ENCODE results near the gene KCNE1. TPM values are rescaled to one million over a fixed set of nuclear protein-coding genes. Genes with fewer than 3 reads are reported as not detected.
A peak's percentile ranks its signal among the peaks of the same experiment; 100 is the strongest.

The KCNE1 gene
- total and polyA plus RNA-seq, 10 of the 15 experiments (the other 5 are each of a cell fraction or from before 2014, with no cell fraction given): 0.06 to 0.18 (median 0.09) TPM; not detected in 5

DNA sequence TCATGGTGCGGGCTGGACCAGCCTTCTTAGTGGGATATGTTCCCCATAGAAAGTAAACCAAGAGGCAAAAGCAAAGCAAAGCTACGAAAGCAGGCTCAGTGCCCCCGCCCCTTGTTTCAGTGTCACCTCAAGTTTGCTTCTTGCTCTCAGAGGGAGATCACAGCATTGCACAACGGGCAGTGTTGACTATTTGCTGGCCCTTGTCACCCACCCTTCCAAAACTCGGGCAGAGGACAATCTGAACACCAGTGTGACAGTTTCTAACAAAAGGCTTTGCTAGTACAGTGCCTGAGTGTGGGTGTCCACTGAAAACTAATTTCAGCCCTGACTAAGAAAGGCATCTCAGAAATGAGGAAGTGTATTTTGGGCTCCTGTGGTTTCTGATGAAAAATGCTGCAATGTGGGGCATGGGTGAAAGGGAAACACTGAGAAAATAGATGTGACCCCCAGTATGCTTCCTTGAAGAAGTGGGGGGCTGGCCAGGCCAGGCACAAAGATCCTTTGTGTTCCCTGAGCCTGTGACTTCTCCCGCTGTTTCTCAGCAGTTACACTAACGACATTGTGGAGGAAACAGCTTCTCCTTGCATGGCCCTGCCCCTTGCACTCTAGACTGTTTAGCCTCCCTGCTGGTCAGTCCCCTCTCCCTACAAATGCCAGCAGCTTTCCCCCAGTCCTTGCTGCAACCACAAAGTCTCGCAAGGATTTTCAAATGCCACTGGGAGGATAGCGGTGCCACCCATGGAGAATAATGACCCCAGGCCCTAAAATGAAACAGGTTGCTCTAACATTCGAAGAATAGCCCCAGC, 33.3 kb upstream of the KCNE1 start (continued):
- TF ChIP-seq, protein P1, sequence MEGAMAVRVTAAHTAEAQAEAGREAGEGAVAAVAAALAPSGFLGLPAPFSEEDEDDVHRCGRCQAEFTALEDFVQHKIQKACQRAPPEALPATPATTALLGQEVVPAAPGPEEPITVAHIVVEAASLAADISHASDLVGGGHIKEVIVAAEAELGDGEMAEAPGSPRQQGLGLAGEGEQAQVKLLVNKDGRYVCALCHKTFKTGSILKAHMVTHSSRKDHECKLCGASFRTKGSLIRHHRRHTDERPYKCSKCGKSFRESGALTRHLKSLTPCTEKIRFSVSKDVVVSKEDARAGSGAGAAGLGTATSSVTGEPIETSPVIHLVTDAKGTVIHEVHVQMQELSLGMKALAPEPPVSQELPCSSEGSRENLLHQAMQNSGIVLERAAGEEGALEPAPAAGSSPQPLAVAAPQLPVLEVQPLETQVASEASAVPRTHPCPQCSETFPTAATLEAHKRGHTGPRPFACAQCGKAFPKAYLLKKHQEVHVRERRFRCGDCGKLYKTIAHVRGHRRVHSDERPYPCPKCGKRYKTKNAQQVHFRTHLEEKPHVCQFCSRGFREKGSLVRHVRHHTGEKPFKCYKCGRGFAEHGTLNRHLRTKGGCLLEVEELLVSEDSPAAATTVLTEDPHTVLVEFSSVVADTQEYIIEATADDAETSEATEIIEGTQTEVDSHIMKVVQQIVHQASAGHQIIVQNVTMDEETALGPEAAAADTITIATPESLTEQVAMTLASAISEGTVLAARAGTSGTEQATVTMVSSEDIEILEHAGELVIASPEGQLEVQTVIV (IDR thresholded peaks at IDR 0.05; ENCODE audit: borderline replicate concordance, partially characterized antibody): no peak
- TF ChIP-seq TARDBP (IDR thresholded peaks at IDR 0.05; ENCODE audit: borderline replicate concordance): peak; percentile 86; the same call in 1 of the 2 replicates
- TF ChIP-seq MEF2A (IDR thresholded peaks at IDR 0.05; ENCODE audit: insufficient read depth, low read depth, low read length): peak; percentile 98
- TF ChIP-seq, protein P2, sequence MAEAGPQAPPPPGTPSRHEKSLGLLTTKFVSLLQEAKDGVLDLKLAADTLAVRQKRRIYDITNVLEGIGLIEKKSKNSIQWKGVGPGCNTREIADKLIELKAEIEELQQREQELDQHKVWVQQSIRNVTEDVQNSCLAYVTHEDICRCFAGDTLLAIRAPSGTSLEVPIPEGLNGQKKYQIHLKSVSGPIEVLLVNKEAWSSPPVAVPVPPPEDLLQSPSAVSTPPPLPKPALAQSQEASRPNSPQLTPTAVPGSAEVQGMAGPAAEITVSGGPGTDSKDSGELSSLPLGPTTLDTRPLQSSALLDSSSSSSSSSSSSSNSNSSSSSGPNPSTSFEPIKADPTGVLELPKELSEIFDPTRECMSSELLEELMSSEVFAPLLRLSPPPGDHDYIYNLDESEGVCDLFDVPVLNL (IDR thresholded peaks at IDR 0.05; ENCODE audit: low read depth, low read length): no peak
- no peak for TF ChIP-seq CHD4 (IDR thresholded peaks at IDR 0.05)
- peak; percentile 77 for TF ChIP-seq POLR2AphosphoS5 (IDR thresholded peaks at IDR 0.05; ENCODE audit: low read length)
- TF ChIP-seq, protein P3, sequence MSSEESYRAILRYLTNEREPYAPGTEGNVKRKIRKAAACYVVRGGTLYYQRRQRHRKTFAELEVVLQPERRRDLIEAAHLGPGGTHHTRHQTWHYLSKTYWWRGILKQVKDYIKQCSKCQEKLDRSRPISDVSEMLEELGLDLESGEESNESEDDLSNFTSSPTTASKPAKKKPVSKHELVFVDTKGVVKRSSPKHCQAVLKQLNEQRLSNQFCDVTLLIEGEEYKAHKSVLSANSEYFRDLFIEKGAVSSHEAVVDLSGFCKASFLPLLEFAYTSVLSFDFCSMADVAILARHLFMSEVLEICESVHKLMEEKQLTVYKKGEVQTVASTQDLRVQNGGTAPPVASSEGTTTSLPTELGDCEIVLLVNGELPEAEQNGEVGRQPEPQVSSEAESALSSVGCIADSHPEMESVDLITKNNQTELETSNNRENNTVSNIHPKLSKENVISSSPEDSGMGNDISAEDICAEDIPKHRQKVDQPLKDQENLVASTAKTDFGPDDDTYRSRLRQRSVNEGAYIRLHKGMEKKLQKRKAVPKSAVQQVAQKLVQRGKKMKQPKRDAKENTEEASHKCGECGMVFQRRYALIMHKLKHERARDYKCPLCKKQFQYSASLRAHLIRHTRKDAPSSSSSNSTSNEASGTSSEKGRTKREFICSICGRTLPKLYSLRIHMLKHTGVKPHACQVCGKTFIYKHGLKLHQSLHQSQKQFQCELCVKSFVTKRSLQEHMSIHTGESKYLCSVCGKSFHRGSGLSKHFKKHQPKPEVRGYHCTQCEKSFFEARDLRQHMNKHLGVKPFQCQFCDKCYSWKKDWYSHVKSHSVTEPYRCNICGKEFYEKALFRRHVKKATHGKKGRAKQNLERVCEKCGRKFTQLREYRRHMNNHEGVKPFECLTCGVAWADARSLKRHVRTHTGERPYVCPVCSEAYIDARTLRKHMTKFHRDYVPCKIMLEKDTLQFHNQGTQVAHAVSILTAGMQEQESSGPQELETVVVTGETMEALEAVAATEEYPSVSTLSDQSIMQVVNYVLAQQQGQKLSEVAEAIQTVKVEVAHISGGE (CRISPR knock-in tag; IDR thresholded peaks at IDR 0.05): no peak
- TF ChIP-seq, protein P4, sequence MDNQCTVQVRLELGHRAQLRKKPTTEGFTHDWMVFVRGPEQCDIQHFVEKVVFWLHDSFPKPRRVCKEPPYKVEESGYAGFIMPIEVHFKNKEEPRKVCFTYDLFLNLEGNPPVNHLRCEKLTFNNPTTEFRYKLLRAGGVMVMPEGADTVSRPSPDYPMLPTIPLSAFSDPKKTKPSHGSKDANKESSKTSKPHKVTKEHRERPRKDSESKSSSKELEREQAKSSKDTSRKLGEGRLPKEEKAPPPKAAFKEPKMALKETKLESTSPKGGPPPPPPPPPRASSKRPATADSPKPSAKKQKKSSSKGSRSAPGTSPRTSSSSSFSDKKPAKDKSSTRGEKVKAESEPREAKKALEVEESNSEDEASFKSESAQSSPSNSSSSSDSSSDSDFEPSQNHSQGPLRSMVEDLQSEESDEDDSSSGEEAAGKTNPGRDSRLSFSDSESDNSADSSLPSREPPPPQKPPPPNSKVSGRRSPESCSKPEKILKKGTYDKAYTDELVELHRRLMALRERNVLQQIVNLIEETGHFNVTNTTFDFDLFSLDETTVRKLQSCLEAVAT (IDR thresholded peaks at IDR 0.05): peak; percentile 76
- TF ChIP-seq, protein P5, sequence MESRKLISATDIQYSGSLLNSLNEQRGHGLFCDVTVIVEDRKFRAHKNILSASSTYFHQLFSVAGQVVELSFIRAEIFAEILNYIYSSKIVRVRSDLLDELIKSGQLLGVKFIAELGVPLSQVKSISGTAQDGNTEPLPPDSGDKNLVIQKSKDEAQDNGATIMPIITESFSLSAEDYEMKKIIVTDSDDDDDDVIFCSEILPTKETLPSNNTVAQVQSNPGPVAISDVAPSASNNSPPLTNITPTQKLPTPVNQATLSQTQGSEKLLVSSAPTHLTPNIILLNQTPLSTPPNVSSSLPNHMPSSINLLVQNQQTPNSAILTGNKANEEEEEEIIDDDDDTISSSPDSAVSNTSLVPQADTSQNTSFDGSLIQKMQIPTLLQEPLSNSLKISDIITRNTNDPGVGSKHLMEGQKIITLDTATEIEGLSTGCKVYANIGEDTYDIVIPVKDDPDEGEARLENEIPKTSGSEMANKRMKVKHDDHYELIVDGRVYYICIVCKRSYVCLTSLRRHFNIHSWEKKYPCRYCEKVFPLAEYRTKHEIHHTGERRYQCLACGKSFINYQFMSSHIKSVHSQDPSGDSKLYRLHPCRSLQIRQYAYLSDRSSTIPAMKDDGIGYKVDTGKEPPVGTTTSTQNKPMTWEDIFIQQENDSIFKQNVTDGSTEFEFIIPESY (IDR thresholded peaks at IDR 0.05): no peak
- peak; percentile 90 for TF ChIP-seq IKZF2 (IDR thresholded peaks at IDR 0.05)
- TF ChIP-seq, protein P6, sequence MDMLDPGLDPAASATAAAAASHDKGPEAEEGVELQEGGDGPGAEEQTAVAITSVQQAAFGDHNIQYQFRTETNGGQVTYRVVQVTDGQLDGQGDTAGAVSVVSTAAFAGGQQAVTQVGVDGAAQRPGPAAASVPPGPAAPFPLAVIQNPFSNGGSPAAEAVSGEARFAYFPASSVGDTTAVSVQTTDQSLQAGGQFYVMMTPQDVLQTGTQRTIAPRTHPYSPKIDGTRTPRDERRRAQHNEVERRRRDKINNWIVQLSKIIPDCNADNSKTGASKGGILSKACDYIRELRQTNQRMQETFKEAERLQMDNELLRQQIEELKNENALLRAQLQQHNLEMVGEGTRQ (IDR thresholded peaks at IDR 0.05; ENCODE audit: borderline replicate concordance, low read depth, low read length): no peak
- TF ChIP-seq CREM (IDR thresholded peaks at IDR 0.05; ENCODE audit: low read depth): peak; percentile 89
- peak; percentile 67; the same call in 1 of the 2 replicates for TF ChIP-seq PAX5 (IDR thresholded peaks at IDR 0.05; ENCODE audit: borderline replicate concordance, low read depth, low read length)
- peak; percentile 48 for TF ChIP-seq GATAD2B (conservative IDR thresholded peaks at IDR 0.05; ENCODE audit: low read depth)

Measured in GM12878 (cell line).